ENCODE measurements around the gene CCNQ. TPM values are rescaled to one million over a fixed set of nuclear protein-coding genes. Genes with fewer than 3 reads are reported as not detected.

CCNQ gene
- total and polyA plus RNA-seq, 2 donors from 2014 or later, result 14.6 to 35.4 TPM

GRCh38 chrX:153620576-153620975, 21.6 kb upstream of the CCNQ start:
- Histone ChIP-seq H3K36me3 (ENCODE audit: control insufficient read depth in 2 of 3, insufficient read depth in 3 of 3, low read length in 3 of 3) (no peaks in the 10 kb centered on the region), H3K9me3 (ENCODE audit: control insufficient read depth in 2 of 3, insufficient read depth in 1 of 3, low read length in 3 of 3) (no peaks in the 10 kb centered on the region), H3K4me3 (ENCODE audit: low read length in 3 of 3) (no peak overlapping the region), H3K9ac (ENCODE audit: low read length in 3 of 3) (no peak overlapping the region), H3K27me3 (ENCODE audit: control insufficient read depth, insufficient read depth, low read length) (no peaks in the 10 kb centered on the region), H3K27ac (ENCODE audit: low read depth in 2 of 2, low read length in 2 of 2) (no peak overlapping the region), H3K4me1 (ENCODE audit: control insufficient read depth in 2 of 3, insufficient read depth in 2 of 3, low read depth in 1 of 3, low read length in 3 of 3) (peaks cover 0 to 2% (median 0%) of the 10 kb centered on the region in 3 donors)
- FAIRE-seq, result no peak
- intact Hi-C loops (cut with DNase I), result no loop called here
- no peak for TF ChIP-seq CTCF (IDR thresholded peaks at IDR 0.05; ENCODE audit: borderline replicate concordance, extremely low read depth, insufficient read depth)
- DNase-seq, result no peak

- DNase-seq, result no peak
- FAIRE-seq, result no peak
- H3K36me3 ChIP-seq (ENCODE audit: control insufficient read depth in 2 of 3, insufficient read depth in 3 of 3, low read length in 3 of 3), result no peaks in the 10 kb centered on the region
- no peaks in the 10 kb centered on the region for H3K27me3 ChIP-seq (ENCODE audit: control insufficient read depth, insufficient read depth, low read length)
- H3K27ac ChIP-seq (ENCODE audit: low read depth in 2 of 2, low read length in 2 of 2), result no peak overlapping the region
- no peak for TF ChIP-seq CTCF (IDR thresholded peaks at IDR 0.05; ENCODE audit: borderline replicate concordance, extremely low read depth, insufficient read depth)
- peaks cover 0 to 4% (median 0%) of the 10 kb centered on the region in 3 donors for H3K4me1 ChIP-seq (ENCODE audit: control insufficient read depth in 2 of 3, insufficient read depth in 2 of 3, low read depth in 1 of 3, low read length in 3 of 3)
- no peak overlapping the region for H3K9ac ChIP-seq (ENCODE audit: low read length in 3 of 3)
- no peaks in the 10 kb centered on the region for H3K9me3 ChIP-seq (ENCODE audit: control insufficient read depth in 2 of 3, insufficient read depth in 1 of 3, low read length in 3 of 3)
- no peak overlapping the region for H3K4me3 ChIP-seq (ENCODE audit: low read length in 3 of 3)
- intact Hi-C loops (cut with DNase I), result no loop called here
These were observed 15.9 kb upstream of the CCNQ start for GRCh38 chrX:153614818-153615217.

GRCh38 chrX:153612413-153612812, 13.5 kb upstream of the CCNQ start:
- no peak overlapping the region for H3K9ac ChIP-seq (ENCODE audit: low read length in 3 of 3)
- TF ChIP-seq CTCF (IDR thresholded peaks at IDR 0.05; ENCODE audit: borderline replicate concordance, extremely low read depth, insufficient read depth), result no peak
- no peak for FAIRE-seq
- no peaks in the 10 kb centered on the region for H3K36me3 ChIP-seq (ENCODE audit: control insufficient read depth in 2 of 3, insufficient read depth in 3 of 3, low read length in 3 of 3)
- H3K27me3 ChIP-seq (ENCODE audit: control insufficient read depth, insufficient read depth, low read length), result no peaks in the 10 kb centered on the region
- peak in 1 of 5 donors; percentile 55 for DNase-seq
- H3K4me3 ChIP-seq (ENCODE audit: low read length in 3 of 3), result no peak overlapping the region
- intact Hi-C loops (cut with DNase I), result no loop called here
- peak overlapping the region; percentile 22 to 53 for H3K27ac ChIP-seq (ENCODE audit: low read depth in 2 of 2, low read length in 2 of 2)
- H3K4me1 ChIP-seq (ENCODE audit: control insufficient read depth in 2 of 3, insufficient read depth in 2 of 3, low read depth in 1 of 3, low read length in 3 of 3), result peaks cover 0 to 6% (median 0%) of the 10 kb centered on the region in 3 donors
- H3K9me3 ChIP-seq (ENCODE audit: control insufficient read depth in 2 of 3, insufficient read depth in 1 of 3, low read length in 3 of 3), result no peaks in the 10 kb centered on the region
